ENCODE data around the gene SEMA6A.

DNA sequence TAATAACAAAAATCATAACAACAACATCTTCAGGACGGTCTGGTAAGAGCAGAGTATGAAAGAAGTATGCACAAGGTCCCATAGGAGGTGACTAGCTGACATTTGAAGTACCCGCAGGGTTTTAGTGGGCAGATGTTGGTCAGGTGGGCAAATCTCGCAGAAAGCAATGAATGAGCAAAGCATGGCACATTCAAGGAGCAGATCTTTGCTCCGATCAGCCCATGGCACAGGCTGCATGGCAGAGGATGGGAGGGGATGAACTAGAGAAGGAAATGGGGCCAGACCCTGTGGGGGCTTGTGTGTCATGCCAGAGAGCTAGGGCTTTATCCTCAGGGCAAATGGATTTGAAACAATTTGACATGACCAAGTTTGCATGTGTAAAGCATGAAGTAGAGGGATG lies 90.0 kb downstream of the SEMA6A start:
- TF ChIP-seq, protein P1, sequence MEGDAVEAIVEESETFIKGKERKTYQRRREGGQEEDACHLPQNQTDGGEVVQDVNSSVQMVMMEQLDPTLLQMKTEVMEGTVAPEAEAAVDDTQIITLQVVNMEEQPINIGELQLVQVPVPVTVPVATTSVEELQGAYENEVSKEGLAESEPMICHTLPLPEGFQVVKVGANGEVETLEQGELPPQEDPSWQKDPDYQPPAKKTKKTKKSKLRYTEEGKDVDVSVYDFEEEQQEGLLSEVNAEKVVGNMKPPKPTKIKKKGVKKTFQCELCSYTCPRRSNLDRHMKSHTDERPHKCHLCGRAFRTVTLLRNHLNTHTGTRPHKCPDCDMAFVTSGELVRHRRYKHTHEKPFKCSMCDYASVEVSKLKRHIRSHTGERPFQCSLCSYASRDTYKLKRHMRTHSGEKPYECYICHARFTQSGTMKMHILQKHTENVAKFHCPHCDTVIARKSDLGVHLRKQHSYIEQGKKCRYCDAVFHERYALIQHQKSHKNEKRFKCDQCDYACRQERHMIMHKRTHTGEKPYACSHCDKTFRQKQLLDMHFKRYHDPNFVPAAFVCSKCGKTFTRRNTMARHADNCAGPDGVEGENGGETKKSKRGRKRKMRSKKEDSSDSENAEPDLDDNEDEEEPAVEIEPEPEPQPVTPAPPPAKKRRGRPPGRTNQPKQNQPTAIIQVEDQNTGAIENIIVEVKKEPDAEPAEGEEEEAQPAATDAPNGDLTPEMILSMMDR (optimal IDR thresholded peaks at IDR 0.05 in 1 of 3, IDR thresholded peaks at IDR 0.05 in 1 of 3, conservative IDR thresholded peaks at IDR 0.05 in 1 of 3; ENCODE audit: extremely low read depth in 1 of 3, insufficient read depth in 2 of 3, low read length in 3 of 3) = no peak
- TF ChIP-seq EZH2 (IDR thresholded peaks at IDR 0.05; ENCODE audit: low read length) = no peak
